CD4-positive, alpha-beta memory T cell (primary cell): Measurements from ENCODE around the gene LHX6. TPM values are rescaled to one million over a fixed set of nuclear protein-coding genes. Genes with fewer than 3 reads are reported as not detected.

Experiments used
- CTCF ChIA-PET: fragments of 350-600 bp; sonication (Branson Sonifier 250); formaldehyde crosslinking; loops from one replicate; lab custom pipeline; 2021; ENCODE audit warnings: inconsistent platforms; ENCODE audit not compliant: partially characterized antibody; lab: Charles Lee
- POLR2A ChIA-PET: fragments of 350-600 bp; sonication (Branson Sonifier 250); formaldehyde crosslinking; loops from one replicate; lab custom pipeline; 2021; ENCODE audit not compliant: partially characterized antibody; lab: Charles Lee
- DNase-seq, 5 donors: peaks; one replicate each; pipeline versions ENCODE4 v3.0.0 to v3.0.0-alpha.2; 2020 to 2022; ENCODE audit warnings: mixed read lengths in 1 of 5
- H3K27ac ChIP-seq: one replicate; pipeline ENCODE4 v1.7.0; 2013; ENCODE audit warnings: low read depth, low read length
- H3K27me3 ChIP-seq: 2 replicates; pipeline ENCODE4 v1.7.0; 2013; ENCODE audit warnings: mild to moderate bottlenecking, low read length, moderate library complexity; ENCODE audit not compliant: insufficient read depth
- H3K36me3 ChIP-seq: 2 replicates; pipeline ENCODE4 v1.7.0; 2013; ENCODE audit warnings: mild to moderate bottlenecking, low read length, moderate library complexity; ENCODE audit not compliant: insufficient read depth
- H3K4me1 ChIP-seq: 2 replicates; pipeline ENCODE4 v1.7.0; 2013; ENCODE audit warnings: mild to moderate bottlenecking, low read length, moderate library complexity; ENCODE audit not compliant: insufficient read depth
- H3K4me3 ChIP-seq, 2 donors: one replicate each; pipeline ENCODE4 v1.7.0; 2013; ENCODE audit warnings: low read length in 2 of 2, mild to moderate bottlenecking in 1 of 2
- H3K9me3 ChIP-seq, 2 donors: one replicate each; pipeline ENCODE4 v1.7.0; 2013; ENCODE audit warnings: low read length in 2 of 2, control low read depth in 1 of 2; ENCODE audit not compliant: control insufficient read depth in 1 of 2
- H3K27ac Mint-ChIP-seq, 7 donors: one replicate each; pipeline ENCODE4 v1.8.0; 2020 to 2021; ENCODE audit warnings: mixed read lengths in 7 of 7, mild to moderate bottlenecking in 6 of 7, inconsistent platforms in 3 of 7, moderate library complexity in 3 of 7
- H3K27me3 Mint-ChIP-seq, 2 donors: one replicate each; pipeline ENCODE4 v1.8.0; 2020 to 2021; ENCODE audit warnings: mixed read lengths in 2 of 2
- H3K36me3 Mint-ChIP-seq, 2 donors: one replicate each; pipeline ENCODE4 v1.8.0; 2020 to 2021; ENCODE audit warnings: mixed read lengths in 2 of 2, inconsistent platforms in 1 of 2, mild to moderate bottlenecking in 1 of 2
- H3K4me1 Mint-ChIP-seq, 4 donors: one replicate each; pipeline ENCODE4 v1.8.0; 2020 to 2021; ENCODE audit warnings: mixed read lengths in 4 of 4, mild to moderate bottlenecking in 1 of 4
- H3K4me3 Mint-ChIP-seq, 8 donors: one replicate each; pipeline ENCODE4 v1.8.0; 2020 to 2021; ENCODE audit warnings: mixed read lengths in 8 of 8, mild to moderate bottlenecking in 7 of 8, moderate library complexity in 6 of 8, inconsistent platforms in 3 of 8
- H3K9me3 Mint-ChIP-seq, 8 donors: one replicate each; pipeline ENCODE4 v1.8.0; 2020 to 2021; ENCODE audit warnings: mixed read lengths in 8 of 8, mild to moderate bottlenecking in 5 of 8, inconsistent platforms in 3 of 8, moderate library complexity in 1 of 8
- intact Hi-C: fragments of 100-400 bp; cut with micrococcal nuclease; formaldehyde crosslinking; loops from one replicate; pipeline ENCODE4 v1.15.1; 2023
- polyA plus RNA-seq, 2 donors: library from polyadenylated mRNA; unstranded; fragments of 300-500 nt; fragmentation: Illumina TruSeq; gene quantifications; one replicate each; pipeline ENCODE4 v1.2.3, GENCODE V29; 2021
- total RNA-seq, 2 experiments: library from RNA; stranded (reverse); gene quantifications; one replicate each; pipeline ENCODE4 v1.2.3, GENCODE V29; 2021

LHX6 gene
- total and polyA plus RNA-seq, 4 experiments from 2014 or later, result not detected

GRCh38 chr9:122219856-122220672, 8.7 kb downstream of the LHX6 start:
- CTCF ChIA-PET, result interaction anchor here (1.1 to 1.4 kb wide), 2 partner anchors 14 to 95 kb away, joined by 3 read pairs; no protein-coding TSS in a partner anchor
- POLR2A ChIA-PET, result no interaction called here

DNA sequence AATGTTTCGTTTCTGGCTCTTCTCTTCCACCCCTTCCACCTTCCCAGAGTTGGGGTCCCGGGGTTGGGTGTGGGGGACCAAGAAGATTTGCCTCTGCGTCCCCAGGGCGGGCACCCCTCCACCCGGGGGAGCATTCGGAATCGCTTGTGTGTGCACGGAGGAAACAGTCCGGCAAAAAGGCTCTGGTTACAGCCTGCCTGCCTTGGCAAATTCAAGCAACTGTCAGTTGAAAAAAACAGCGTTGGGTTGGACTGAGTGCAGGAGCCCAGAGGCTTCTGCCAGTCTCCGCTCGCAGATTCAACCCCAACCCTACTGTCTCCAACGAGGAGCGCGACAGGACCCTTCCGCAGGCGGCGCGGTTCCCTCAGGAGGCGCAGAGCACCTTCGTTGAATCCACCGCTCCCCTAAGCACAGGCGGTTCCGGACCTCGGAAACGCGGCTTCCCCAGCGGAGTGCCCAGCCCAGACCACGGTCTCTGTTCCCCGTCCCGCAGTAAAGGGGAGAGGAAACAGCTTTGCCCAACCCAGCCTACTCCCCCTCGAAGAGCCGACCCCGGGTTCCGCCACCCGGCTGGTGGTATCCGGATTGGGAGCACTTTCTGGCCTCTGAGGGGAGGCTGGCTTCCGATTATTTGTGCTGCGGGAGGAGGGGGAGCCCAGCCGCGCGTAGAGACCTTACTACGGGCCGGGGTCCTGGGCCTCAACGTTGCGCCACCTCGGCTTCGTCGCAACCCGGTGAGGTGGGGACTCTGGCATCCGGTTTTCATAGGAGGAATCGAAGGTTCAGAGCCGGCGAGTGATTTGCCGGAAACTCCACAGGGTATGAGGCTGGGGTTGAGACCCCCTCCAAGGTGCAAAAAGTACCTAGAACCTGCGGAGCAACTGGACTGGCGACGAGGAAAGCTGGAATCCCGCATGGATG, 9.6 kb downstream of the LHX6 start:
- no peak for DNase-seq
- H3K36me3 Mint-ChIP-seq, result no peaks in the 10 kb centered on the region
- peaks cover 15 to 41% (median 29%) of the 10 kb centered on the region in 4 donors for H3K4me1 Mint-ChIP-seq
- POLR2A ChIA-PET, result no interaction called here
- no peaks in the 10 kb centered on the region for H3K9me3 ChIP-seq
- peaks cover 0 to 2% (median 0%) of the 10 kb centered on the region in 8 donors for H3K9me3 Mint-ChIP-seq
- no peak overlapping the region for H3K4me3 ChIP-seq
- peaks cover 43% of the 10 kb centered on the region for H3K27me3 ChIP-seq
- H3K4me1 ChIP-seq, result peaks cover 10% of the 10 kb centered on the region
- peak overlapping the region in 1 of 7 donors; percentile 12 for H3K27ac Mint-ChIP-seq
- no peak overlapping the region for H3K27ac ChIP-seq
- H3K36me3 ChIP-seq, result no peaks in the 10 kb centered on the region
- peaks cover 66 to 79% of the 10 kb centered on the region in 2 donors for H3K27me3 Mint-ChIP-seq
- intact Hi-C loops, result no loop called here
- CTCF ChIA-PET, result interaction anchor here (1.1 kb wide), 1 partner anchor 14 kb away, joined by 3 read pairs; no protein-coding TSS in a partner anchor
- H3K4me3 Mint-ChIP-seq, result peak overlapping the region; percentile 39 to 85 (median 72)

More at GRCh38 chr9:122219856-122220672, 8.7 kb downstream of the LHX6 start:
- Mint-ChIP-seq H3K36me3 (no peaks in the 10 kb centered on the region), H3K27me3 (peaks cover 66 to 78% of the 10 kb centered on the region in 2 donors), H3K4me1 (peaks cover 14 to 36% (median 26%) of the 10 kb centered on the region in 4 donors), H3K9me3 (peaks cover 0 to 2% (median 0%) of the 10 kb centered on the region in 8 donors), H3K4me3 (peak overlapping the region in 7 of 8 donors; percentile 19 to 85 (median 63)), H3K27ac (peak overlapping the region in 1 of 7 donors; percentile 49)
- Histone ChIP-seq H3K4me1 (peaks cover 10% of the 10 kb centered on the region), H3K27me3 (peaks cover 43% of the 10 kb centered on the region), H3K4me3 (no peak overlapping the region), H3K27ac (no peak overlapping the region), H3K9me3 (no peaks in the 10 kb centered on the region), H3K36me3 (no peaks in the 10 kb centered on the region)
- intact Hi-C loops, result no loop called here
- DNase-seq, result no peak

GRCh38 chr9:122218071-122218934, 10.5 kb downstream of the LHX6 start:
- H3K4me1 ChIP-seq, result peaks cover 14% of the 10 kb centered on the region
- POLR2A ChIA-PET, result no interaction called here
- no peaks in the 10 kb centered on the region for H3K36me3 Mint-ChIP-seq
- peaks cover 43% of the 10 kb centered on the region for H3K27me3 ChIP-seq
- H3K9me3 ChIP-seq, result no peaks in the 10 kb centered on the region
- H3K27ac ChIP-seq, result no peak overlapping the region
- H3K4me1 Mint-ChIP-seq, result peaks cover 15 to 43% (median 31%) of the 10 kb centered on the region in 4 donors
- H3K9me3 Mint-ChIP-seq, result peaks cover 0 to 2% (median 0%) of the 10 kb centered on the region in 8 donors
- H3K36me3 ChIP-seq, result no peaks in the 10 kb centered on the region
- CTCF ChIA-PET, result no interaction called here
- no peak for DNase-seq
- peak overlapping the region in 1 of 7 donors; percentile 12 for H3K27ac Mint-ChIP-seq
- intact Hi-C loops, result no loop called here
- H3K4me3 Mint-ChIP-seq, result peak overlapping the region in 5 of 8 donors; percentile 57 to 85 (median 78)
- H3K4me3 ChIP-seq, result no peak overlapping the region
- H3K27me3 Mint-ChIP-seq, result peaks cover 65 to 74% of the 10 kb centered on the region in 2 donors

DNA sequence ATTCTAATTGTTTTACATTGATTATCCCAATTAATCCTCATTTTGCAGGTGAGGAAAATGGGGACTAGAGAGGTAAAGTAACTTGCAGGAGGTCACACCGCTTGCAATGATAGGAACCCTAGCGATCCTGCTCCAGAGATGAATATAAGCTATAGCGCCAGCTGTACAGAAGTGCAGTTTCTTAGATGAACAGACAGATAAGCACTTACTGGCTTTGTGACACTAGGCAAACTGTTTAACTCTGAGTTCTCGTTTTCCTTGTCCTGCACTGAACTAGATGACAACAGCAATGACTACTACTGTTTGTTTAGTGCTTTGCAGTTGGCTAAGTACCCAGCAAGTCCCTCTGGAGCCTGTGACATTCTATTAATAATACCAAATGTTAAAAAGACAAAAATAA, 11.1 kb downstream of the LHX6 start:
- peak overlapping the region in 1 of 7 donors; percentile 12 for H3K27ac Mint-ChIP-seq
- no peak for DNase-seq
- peaks cover 0 to 2% (median 0%) of the 10 kb centered on the region in 8 donors for H3K9me3 Mint-ChIP-seq
- POLR2A ChIA-PET, result no interaction called here
- H3K4me3 Mint-ChIP-seq, result peak overlapping the region in 2 of 8 donors; percentile 78 to 85
- H3K4me1 Mint-ChIP-seq, result peaks cover 19 to 45% (median 33%) of the 10 kb centered on the region in 4 donors
- Histone ChIP-seq H3K9me3 (no peaks in the 10 kb centered on the region), H3K4me3 (no peak overlapping the region), H3K4me1 (peaks cover 20% of the 10 kb centered on the region), H3K27ac (no peak overlapping the region), H3K27me3 (peaks cover 43% of the 10 kb centered on the region), H3K36me3 (no peaks in the 10 kb centered on the region)
- intact Hi-C loops, result no loop called here
- H3K36me3 Mint-ChIP-seq, result no peaks in the 10 kb centered on the region
- peaks cover 65 to 74% of the 10 kb centered on the region in 2 donors for H3K27me3 Mint-ChIP-seq
- CTCF ChIA-PET, result no interaction called here

- Mint-ChIP-seq H3K4me1 (peaks cover 19 to 45% (median 33%) of the 10 kb centered on the region in 4 donors), H3K9me3 (peaks cover 0 to 2% (median 0%) of the 10 kb centered on the region in 8 donors), H3K27me3 (peaks cover 64 to 75% of the 10 kb centered on the region in 2 donors), H3K27ac (no peak overlapping the region), H3K4me3 (no peak overlapping the region), H3K36me3 (no peaks in the 10 kb centered on the region)
- ChIA-PET CTCF (no interaction called here), POLR2A (no interaction called here)
- no peak overlapping the region for H3K4me3 ChIP-seq
- DNase-seq, result no peak
- no peak overlapping the region for H3K27ac ChIP-seq
- intact Hi-C loops, result no loop called here
- no peaks in the 10 kb centered on the region for H3K9me3 ChIP-seq
- H3K27me3 ChIP-seq, result peaks cover 42% of the 10 kb centered on the region
- peaks cover 20% of the 10 kb centered on the region for H3K4me1 ChIP-seq
- H3K36me3 ChIP-seq, result no peaks in the 10 kb centered on the region
These were observed 11.8 kb downstream of the LHX6 start for GRCh38 chr9:122216798-122217418.

DNA sequence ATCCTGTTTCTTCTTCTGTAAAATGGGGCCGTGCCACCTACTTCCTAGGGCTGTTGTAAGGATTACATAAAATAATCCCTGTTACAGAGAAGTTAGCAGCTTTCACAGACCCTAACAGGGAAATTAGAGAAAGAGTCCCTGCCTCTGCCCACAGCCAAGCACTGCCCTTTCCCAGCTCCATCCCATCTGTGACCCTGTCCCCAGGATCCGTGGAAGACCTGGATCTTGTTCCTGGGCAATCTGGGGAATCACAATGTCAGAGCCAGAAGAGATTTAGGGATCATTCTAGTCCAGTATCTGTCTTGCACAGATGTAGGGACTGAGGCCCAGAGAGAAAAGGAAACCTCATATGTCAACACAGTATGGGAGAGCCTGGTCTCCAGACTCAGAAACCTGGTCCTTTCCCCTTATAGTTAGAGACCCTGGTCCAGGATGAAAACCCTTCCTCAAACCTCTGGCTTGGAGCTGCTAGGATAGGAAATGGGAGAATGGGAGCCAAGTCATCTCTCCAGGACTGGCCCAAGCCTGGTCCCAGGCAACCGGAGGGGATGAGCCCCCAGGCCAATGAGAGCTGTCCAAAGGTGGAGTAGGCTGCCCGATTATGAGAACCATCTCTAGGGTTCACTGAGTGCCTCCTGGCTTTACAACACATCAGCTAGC, 12.5 kb downstream of the LHX6 start:
- no peaks in the 10 kb centered on the region for H3K36me3 ChIP-seq
- H3K4me1 ChIP-seq, result peaks cover 20% of the 10 kb centered on the region
- DNase-seq, result no peak
- Mint-ChIP-seq H3K36me3 (no peaks in the 10 kb centered on the region), H3K4me3 (peak overlapping the region in 1 of 8 donors; percentile 43), H3K27ac (no peak overlapping the region), H3K4me1 (peaks cover 19 to 45% (median 33%) of the 10 kb centered on the region in 4 donors), H3K27me3 (peaks cover 62 to 75% of the 10 kb centered on the region in 2 donors), H3K9me3 (peaks cover 0 to 2% (median 0%) of the 10 kb centered on the region in 8 donors)
- POLR2A ChIA-PET, result no interaction called here
- H3K4me3 ChIP-seq, result no peak overlapping the region
- no peak overlapping the region for H3K27ac ChIP-seq
- H3K27me3 ChIP-seq, result peaks cover 40% of the 10 kb centered on the region
- intact Hi-C loops, result no loop called here
- CTCF ChIA-PET, result no interaction called here
- H3K9me3 ChIP-seq, result no peaks in the 10 kb centered on the region
